Measurements from ENCODE around the gene BCAS4.

- no peak for TF ChIP-seq CTCF (IDR thresholded peaks at IDR 0.05; ENCODE audit: low read depth, low read length, poor library complexity, severe bottlenecking)
- no peak for TF ChIP-seq EZH2phosphoT487 (IDR thresholded peaks at IDR 0.05; ENCODE audit: borderline replicate concordance, low read length)
Measured at GRCh38 chr20:50901301-50901700, 106.4 kb downstream of the BCAS4 start.

Measured in DOHH2 (cell line).